Adipocyte (in vitro differentiated cells): Measurements from ENCODE around the gene NUP210L.
"Not testable (repeated sequence)": the region's sequence is repeated elsewhere in the genome, so short reads cannot be mapped to it uniquely, and the experiment has no call there.

Experiments
- DNase-seq: peaks from one replicate; pipeline ENCODE4 v3.0.0-alpha.2; 2015; ENCODE audit warnings: low read depth
- H3K27me3 ChIP-seq: replicated peaks from 2 replicates; pipeline ENCODE4 v1.7.0; 2013; ENCODE audit warnings: mild to moderate bottlenecking, low read length, moderate library complexity; ENCODE audit not compliant: control insufficient read depth, insufficient read depth
- H3K36me3 ChIP-seq: 2 replicates; pipeline ENCODE4 v1.7.0; 2013; ENCODE audit warnings: low read length, mild to moderate bottlenecking, moderate library complexity; ENCODE audit not compliant: control insufficient read depth, insufficient read depth, severe bottlenecking
- H3K4me1 ChIP-seq: 2 replicates; pipeline ENCODE4 v1.7.0; 2013; ENCODE audit warnings: mild to moderate bottlenecking, low read length, moderate library complexity; ENCODE audit not compliant: control insufficient read depth, insufficient read depth
- H3K4me3 ChIP-seq: 2 replicates; pipeline ENCODE4 v1.7.0; 2013; ENCODE audit warnings: mild to moderate bottlenecking, low read length, moderate library complexity
- H3K9ac ChIP-seq: 2 replicates; pipeline ENCODE4 v1.7.0; 2013; ENCODE audit warnings: mild to moderate bottlenecking, low read length, moderate library complexity
- H3K9me3 ChIP-seq: 2 replicates; pipeline ENCODE4 v1.7.0; 2013; ENCODE audit warnings: mild to moderate bottlenecking, low read length, moderate library complexity; ENCODE audit not compliant: control insufficient read depth

NUP210L gene

GRCh38 chr1:154167461-154167860 is 12.6 kb upstream of the NUP210L start:
- DNase-seq, result no peak
- Histone ChIP-seq H3K9me3 (no peaks in the 10 kb centered on the region), H3K36me3 (peaks cover 99% of the 10 kb centered on the region), H3K4me3 (no peak overlapping the region), H3K27me3 (no peaks in the 10 kb centered on the region), H3K9ac (no peak overlapping the region), H3K4me1 (peaks cover 4% of the 10 kb centered on the region)

DNA sequence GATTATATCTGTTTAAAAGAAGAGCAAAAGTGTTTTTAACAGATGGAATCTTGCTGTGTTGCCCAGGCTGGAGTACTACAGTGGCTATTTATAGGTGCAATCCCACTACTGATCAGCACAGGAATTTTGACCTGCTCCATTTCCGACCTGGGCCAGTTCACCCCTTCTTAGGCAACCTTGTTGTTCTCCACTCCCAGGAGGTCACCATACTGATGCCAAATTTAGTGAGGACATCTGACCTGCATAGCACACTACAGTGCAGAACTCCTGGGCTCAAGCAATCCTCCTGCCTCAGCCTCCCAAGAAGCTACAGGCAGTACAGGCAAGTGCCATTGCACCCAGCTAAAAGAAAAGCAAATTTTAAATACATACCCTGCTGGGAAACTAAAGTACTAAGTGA is 11.3 kb upstream of the NUP210L start:
- Histone ChIP-seq H3K9ac (no peak overlapping the region), H3K4me3 (no peak overlapping the region), H3K27me3 (no peaks in the 10 kb centered on the region), H3K4me1 (peaks cover 3% of the 10 kb centered on the region), H3K36me3 (peaks cover 99% of the 10 kb centered on the region), H3K9me3 (no peaks in the 10 kb centered on the region)
- DNase-seq, result no peak

- Histone ChIP-seq H3K4me1 (peaks cover 26% of the 10 kb centered on the region), H3K36me3 (peaks cover 83% of the 10 kb centered on the region), H3K9me3 (no peaks in the 10 kb centered on the region), H3K4me3 (no peak overlapping the region), H3K9ac (no peak overlapping the region), H3K27me3 (no peaks in the 10 kb centered on the region)
- DNase-seq, result no peak
These were observed 4.7 kb upstream of the NUP210L start for GRCh38 chr1:154159554-154159953.

- Histone ChIP-seq H3K36me3 (peaks cover 74% of the 10 kb centered on the region), H3K9ac (no peak overlapping the region), H3K4me1 (peaks cover 26% of the 10 kb centered on the region), H3K27me3 (no peaks in the 10 kb centered on the region), H3K4me3 (no peak overlapping the region), H3K9me3 (no peaks in the 10 kb centered on the region)
- DNase-seq, result no peak
These were observed 3.6 kb upstream of the NUP210L start for GRCh38 chr1:154158307-154159125.

- Histone ChIP-seq H3K9ac (no peak overlapping the region), H3K4me3 (no peak overlapping the region), H3K27me3 (no peaks in the 10 kb centered on the region), H3K36me3 (peaks cover 66% of the 10 kb centered on the region), H3K9me3 (no peaks in the 10 kb centered on the region), H3K4me1 (peaks cover 26% of the 10 kb centered on the region)
- DNase-seq, result no peak
These were observed 2.8 kb upstream of the NUP210L start for GRCh38 chr1:154157520-154158306.

DNA sequence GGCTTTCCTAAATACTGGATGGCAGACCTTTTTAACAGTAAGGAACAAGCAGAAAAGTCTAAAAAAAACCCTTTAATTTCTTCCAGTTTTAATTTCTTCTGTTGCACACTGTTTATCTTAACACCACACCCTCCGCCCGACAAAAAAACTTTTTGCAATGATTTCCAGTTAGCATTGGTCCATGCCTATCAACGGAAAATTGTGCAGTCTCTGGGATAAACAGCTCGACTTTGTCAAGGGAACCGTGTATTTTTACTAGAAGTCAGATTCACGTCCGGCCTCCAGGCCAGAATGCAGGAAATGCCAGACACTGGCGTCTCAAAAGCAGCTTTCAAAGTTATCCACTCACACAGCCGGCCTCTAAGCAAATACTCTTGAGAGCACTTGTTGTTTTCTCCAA is 378 bp upstream of the NUP210L start:
- Histone ChIP-seq H3K9ac (peak overlapping the region; percentile 32), H3K27me3 (no peaks in the 10 kb centered on the region), H3K4me3 (peak overlapping the region; percentile 7), H3K36me3 (peaks cover 41% of the 10 kb centered on the region), H3K9me3 (no peaks in the 10 kb centered on the region), H3K4me1 (peaks cover 39% of the 10 kb centered on the region)
- peak; percentile 55 for DNase-seq

DNA sequence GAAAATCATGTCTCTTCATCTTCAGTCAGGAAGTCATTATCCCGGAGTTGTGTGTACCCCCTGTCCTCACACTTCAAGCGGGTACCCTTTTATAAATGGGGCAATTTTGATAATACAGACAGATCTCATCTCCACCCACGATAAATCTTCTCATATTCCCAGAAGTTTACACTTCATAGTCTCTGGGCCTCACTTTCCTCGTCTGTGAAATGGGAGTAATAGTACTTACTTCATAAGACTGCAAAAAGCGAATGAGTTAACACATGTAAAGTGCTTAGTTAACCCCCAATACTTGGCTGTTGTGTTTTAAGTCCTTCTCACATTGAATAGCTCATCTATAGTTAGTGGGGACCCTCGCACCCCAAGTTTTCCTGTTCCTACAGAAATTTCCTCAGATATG is 820 bp downstream of the NUP210L start:
- Histone ChIP-seq H3K4me1 (peaks cover 39% of the 10 kb centered on the region), H3K4me3 (no peak overlapping the region), H3K9me3 (no peaks in the 10 kb centered on the region), H3K36me3 (peaks cover 29% of the 10 kb centered on the region), H3K27me3 (no peaks in the 10 kb centered on the region), H3K9ac (no peak overlapping the region)
- DNase-seq, result no peak

DNA sequence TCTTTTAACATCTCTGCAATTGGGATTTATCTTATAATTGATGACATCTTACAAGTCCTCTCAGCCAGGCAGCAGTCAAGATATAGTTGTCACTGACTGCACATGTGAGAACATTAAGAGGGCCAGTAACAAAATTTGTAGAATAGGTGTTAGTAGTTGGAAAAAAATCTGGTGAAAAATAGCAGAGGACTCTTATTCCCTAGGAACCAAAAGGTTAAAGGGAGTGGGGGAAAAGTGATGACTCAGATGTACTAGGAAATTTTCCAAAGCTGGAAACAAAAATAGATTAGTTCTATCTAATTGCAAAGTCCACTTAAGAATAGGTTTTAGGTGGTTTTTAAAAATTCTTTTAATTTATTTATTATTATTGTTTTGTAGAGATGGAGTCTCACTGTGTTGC is 3.6 kb downstream of the NUP210L start:
- peak; percentile 40 for DNase-seq
- H3K4me1 ChIP-seq, result peaks cover 24% of the 10 kb centered on the region

DNA sequence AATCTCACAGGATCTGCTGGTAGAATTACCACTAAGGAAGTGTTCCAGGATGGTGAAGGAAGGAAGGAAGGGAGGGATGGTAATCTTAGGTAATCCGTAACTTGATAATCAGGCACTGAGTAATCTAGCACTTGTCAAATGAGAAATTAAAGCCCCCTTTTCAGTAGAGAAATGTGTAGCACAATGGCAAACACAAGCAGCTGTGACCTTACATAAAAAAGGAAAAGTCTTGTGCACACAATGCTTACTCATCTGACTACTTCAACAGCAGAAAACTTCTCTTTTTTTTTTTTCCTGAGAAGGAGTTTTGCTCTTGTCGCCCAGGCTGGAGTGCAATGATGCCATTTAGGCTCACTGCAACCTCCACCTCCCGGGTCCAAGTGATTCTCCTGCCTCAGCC is 6.1 kb downstream of the NUP210L start:
- H3K4me3 ChIP-seq, result no peak overlapping the region
- H3K9ac ChIP-seq, result no peak overlapping the region
- H3K36me3 ChIP-seq, result no peaks in the 10 kb centered on the region
- H3K4me1 ChIP-seq, result peaks cover 13% of the 10 kb centered on the region
- peak; percentile 4 for DNase-seq
- H3K9me3 ChIP-seq, result no peaks in the 10 kb centered on the region
- no peaks in the 10 kb centered on the region for H3K27me3 ChIP-seq

More for the DNA sequence above, 3.6 kb downstream of the NUP210L start:
- Histone ChIP-seq H3K9ac (peak overlapping the region; percentile 25), H3K4me3 (peak overlapping the region; percentile 29), H3K27me3 (no peaks in the 10 kb centered on the region), H3K36me3 (peaks cover 11% of the 10 kb centered on the region), H3K9me3 (no peaks in the 10 kb centered on the region)

DNA sequence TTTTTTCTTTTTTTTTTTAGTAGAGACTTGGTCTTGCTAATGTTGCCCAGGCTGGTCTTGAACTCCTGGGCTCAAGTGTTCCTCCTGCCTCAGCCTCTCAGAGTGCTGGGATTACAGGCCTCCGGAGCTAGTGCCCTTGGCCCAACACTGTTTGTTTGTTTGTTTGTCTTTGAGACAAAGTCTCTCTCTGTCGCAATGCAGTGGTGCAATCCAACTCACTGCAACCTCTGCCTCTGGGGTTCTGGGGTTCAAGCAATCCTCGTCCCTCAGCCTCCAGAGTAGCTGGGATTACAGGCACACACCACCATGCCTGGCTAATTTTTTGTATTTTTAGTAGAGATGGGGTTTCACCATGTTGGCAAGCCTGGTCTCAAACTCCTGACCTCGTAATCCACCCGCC is 7.4 kb downstream of the NUP210L start:
- peaks cover 13% of the 10 kb centered on the region for H3K4me1 ChIP-seq
- not testable (repeated sequence) for H3K4me3 ChIP-seq, H3K9me3 ChIP-seq, DNase-seq, H3K27me3 ChIP-seq, H3K9ac ChIP-seq, H3K36me3 ChIP-seq

GRCh38 chr1:154145986-154146385 is 8.9 kb downstream of the NUP210L start:
- H3K4me3 ChIP-seq, result no peak overlapping the region
- DNase-seq, result peak; percentile 13
- peaks cover 10% of the 10 kb centered on the region for H3K4me1 ChIP-seq
- no peaks in the 10 kb centered on the region for H3K9me3 ChIP-seq
- no peak overlapping the region for H3K9ac ChIP-seq
- H3K27me3 ChIP-seq, result no peaks in the 10 kb centered on the region
- no peaks in the 10 kb centered on the region for H3K36me3 ChIP-seq
